Measurements from ENCODE around the gene GRIN2A.
A peak's percentile ranks its signal among the peaks of the same experiment; 100 is the strongest.

- TF ChIP-seq CTCF (IDR thresholded peaks at IDR 0.05), result peak in 3 of 6 experiments; percentile 19 to 25 (median 21)
- no peak for TF ChIP-seq POLR2A (IDR thresholded peaks at IDR 0.05)
Measured at GRCh38 chr16:10180771-10181163, 1.5 kb downstream of the GRIN2A start.

Data from Peyer's patch (tissue), 4 donors.